A549 (cell line): Measurements from ENCODE around the gene SLC10A7. TPM values are rescaled to one million over a fixed set of nuclear protein-coding genes. Genes with fewer than 3 reads are reported as not detected.

Experiments
- ATAC-seq, 2 experiments: fragments of 200-7000 bp in 1 of 2; fragments of >200 bp in 1 of 2; cut with Nextera tagmentation in 1 of 2; cut with Tn5 transposase in 1 of 2; 3 replicates each; pipeline versions ENCODE4 v1.8.0 to v1.9.1; 2018 to 2020; ENCODE audit warnings: mild to moderate bottlenecking in 1 of 2, moderate library complexity in 1 of 2
- CTCF ChIA-PET: fragments of 300-600 bp; sonication (Branson Sonifier 250); formaldehyde crosslinking; extraction: SDS; loops from one replicate; lab custom pipeline; 2021; ENCODE audit warnings: antibody characterized with exemption, inconsistent platforms; lab: Yijun Ruan, JAX
- POLR2A ChIA-PET: fragments of 350-600 bp; formaldehyde crosslinking; extraction: SDS; loops from one replicate; lab custom pipeline; 2021; ENCODE audit warnings: antibody characterized with exemption, inconsistent platforms; lab: Yijun Ruan, JAX
- DNase-seq, 2 experiments: peaks; one replicate each; pipeline versions ENCODE4 v3.0.0 to v3.0.0-alpha.2; 2011 to 2016; ENCODE audit warnings: low read depth in 1 of 2, low spot score in 1 of 2
- FAIRE-seq: peaks from 2 replicates; lab custom pipeline; 2011; peaks lifted over from hg19 to GRCh38; lab: Jason Lieb, UNC
- H3K27ac ChIP-seq, 2 experiments: fragments of >200 bp; sonication (Bioruptor Twin); formaldehyde crosslinking; 3 replicates each; pipeline ENCODE4 v1.5.1; 2016 to 2017
- H3K4me1 ChIP-seq: fragments of >200 bp; sonication (Bioruptor Twin); formaldehyde crosslinking; 3 replicates; pipeline ENCODE4 v1.6.1; 2016
- H3K4me2 ChIP-seq: fragments of >200 bp; sonication (Bioruptor Twin); formaldehyde crosslinking; 3 replicates; pipeline ENCODE4 v1.6.1; 2016
- H3K4me3 ChIP-seq: fragments of >200 bp; sonication (Bioruptor Twin); formaldehyde crosslinking; 3 replicates; pipeline ENCODE4 v1.5.1; 2016
- H3K9me3 ChIP-seq: fragments of >200 bp; sonication (Bioruptor Twin); formaldehyde crosslinking; 3 replicates; pipeline ENCODE4 v1.6.1; 2016
- BHLHE40 ChIP-seq: IDR thresholded peaks from 2 replicates; pipeline ENCODE4 v1.6.1; 2012; ENCODE audit warnings: low read depth, low read length, inconsistent platforms
- CHD4 ChIP-seq: fragments of 200-600 bp; sonication (generic); IDR thresholded peaks from 2 replicates; pipeline ENCODE4 v1.6.1; 2016; ENCODE audit warnings: antibody characterized with exemption, mild to moderate bottlenecking, borderline replicate concordance
- EHMT2 ChIP-seq: fragments of 200-600 bp; sonication (generic); IDR thresholded peaks from 2 replicates; pipeline ENCODE4 v1.6.1; 2016; ENCODE audit warnings: antibody characterized with exemption, low read depth, mild to moderate bottlenecking, moderate library complexity
- FOSB ChIP-seq: fragments of 250-450 bp; sonication (Bioruptor Pico); IDR thresholded peaks from 2 replicates; pipeline ENCODE4 v1.5.0; 2020; ENCODE audit warnings: mild to moderate bottlenecking, moderate library complexity
- FOSL2 ChIP-seq, 2 experiments: fragments of 450-650 bp in 1 of 2; fragments of >200 bp in 1 of 2; sonication (Bioruptor Twin) in 1 of 2; formaldehyde crosslinking; IDR thresholded peaks; 2 replicates each; pipeline versions ENCODE4 v1.5.0 to v1.6.1; 2016 to 2020; ENCODE audit warnings: mild to moderate bottlenecking in 1 of 2, moderate library complexity in 1 of 2
- GATA3 ChIP-seq: IDR thresholded peaks from 2 replicates; pipeline ENCODE4 v1.6.1; 2012; ENCODE audit warnings: borderline replicate concordance
- HDAC2 ChIP-seq: fragments of 200-600 bp; sonication (generic); IDR thresholded peaks from 2 replicates; pipeline ENCODE4 v1.6.1; 2016
- HMGXB4 ChIP-seq: fragments of 250-450 bp; sonication (Bioruptor Pico); IDR thresholded peaks from 2 replicates; pipeline ENCODE4 v1.5.0; 2021; ENCODE audit warnings: mild to moderate bottlenecking, moderate library complexity, borderline replicate concordance
- JUN ChIP-seq, 2 experiments: fragments of >200 bp; sonication (Bioruptor Twin); formaldehyde crosslinking; IDR thresholded peaks; 2 replicates in 1 of 2; 3 replicates in 1 of 2; pipeline ENCODE4 v1.6.1; 2016 to 2017
- JUNB ChIP-seq: fragments of >200 bp; sonication (Bioruptor Twin); formaldehyde crosslinking; IDR thresholded peaks from 2 replicates; pipeline ENCODE4 v1.6.1; 2016
- KDM5A ChIP-seq: fragments of 200-600 bp; sonication (generic); IDR thresholded peaks from 2 replicates; pipeline ENCODE4 v1.6.1; 2016; ENCODE audit warnings: antibody characterized with exemption, mild to moderate bottlenecking
- MAZ ChIP-seq: fragments of 150-350 bp; IDR thresholded peaks from 2 replicates; pipeline ENCODE4 v1.6.1; 2014; ENCODE audit warnings: antibody characterized with exemption, low read depth, low read length, borderline replicate concordance
- NFE2L2 ChIP-seq: fragments of 150-350 bp; conservative IDR thresholded peaks from 2 replicates; pipeline ENCODE4 v1.6.1; 2014; ENCODE audit warnings: low read length
- NPAS2 ChIP-seq: fragments of 250-450 bp; sonication (Bioruptor Pico); IDR thresholded peaks from 2 replicates; pipeline ENCODE4 v1.8.0; 2022; ENCODE audit warnings: mild to moderate bottlenecking, moderate library complexity, borderline replicate concordance
- PHF8 ChIP-seq: fragments of 200-600 bp; sonication (generic); IDR thresholded peaks from 2 replicates; pipeline ENCODE4 v1.6.1; 2016; ENCODE audit warnings: low read depth, mild to moderate bottlenecking, antibody characterized with exemption, moderate library complexity, borderline replicate concordance
- POLR2A ChIP-seq: IDR thresholded peaks from 2 replicates; pipeline ENCODE4 v1.6.1; 2012; ENCODE audit warnings: mild to moderate bottlenecking, low read length
- POLR2AphosphoS2 ChIP-seq: conservative IDR thresholded peaks from 2 replicates; pipeline ENCODE4 v1.6.1; 2012; ENCODE audit warnings: low read length, improper control_type of control experiment, inconsistent platforms
- RARB ChIP-seq: fragments of 250-450 bp; sonication (Bioruptor Pico); IDR thresholded peaks from 2 replicates; pipeline ENCODE4 v1.8.0; 2021; ENCODE audit warnings: mild to moderate bottlenecking, moderate library complexity
- SMC3 ChIP-seq: fragments of >200 bp; sonication (Bioruptor Twin); formaldehyde crosslinking; IDR thresholded peaks from 3 replicates; pipeline ENCODE4 v1.6.1; 2018; ENCODE audit warnings: inconsistent platforms
- SREBF2 ChIP-seq: fragments of 450-650 bp; IDR thresholded peaks from 2 replicates; pipeline ENCODE4 v1.6.1; 2014; ENCODE audit warnings: mild to moderate bottlenecking, moderate library complexity
- USF2 ChIP-seq: fragments of 450-650 bp; IDR thresholded peaks from 2 replicates; pipeline ENCODE4 v1.6.1; 2014; ENCODE audit warnings: antibody characterized with exemption
- ZFP36 ChIP-seq: fragments of 450-650 bp; IDR thresholded peaks from 2 replicates; pipeline ENCODE4 v1.6.1; 2014; ENCODE audit warnings: borderline replicate concordance; ENCODE audit not compliant: partially characterized antibody
- ZSCAN20 ChIP-seq: fragments of 250-450 bp; sonication (Bioruptor Pico); IDR thresholded peaks from 2 replicates; pipeline ENCODE4 v1.8.0; 2022; ENCODE audit warnings: mild to moderate bottlenecking, moderate library complexity
- WGBS: methylation state at CpG from one replicate; pipeline ENCODE4 v1.1.6; 2017; ENCODE audit errors: missing lambda C conversion rate; 5-methylcytosine and 5-hydroxymethylcytosine counted together
- polyA plus RNA-seq, 4 experiments: library from polyadenylated mRNA; depleted of rRNA in 3 of 4; stranded (reverse); fragments of >200 nt; fragmentation: RNase III in 1 of 4; extraction: RNeasy Plus Mini Kit Qiagen cat#74134 plus additional on column Dnase treatment in 1 of 4; gene quantifications; 2 replicates in 3 of 4; 3 replicates in 1 of 4; pipeline ENCODE4 v1.2.3, GENCODE V29; 2011 to 2017
- TF ChIP-seq, protein P1 (sequence below): fragments of 200-600 bp; sonication (generic); IDR thresholded peaks from 2 replicates; pipeline ENCODE4 v1.6.1; 2016; ENCODE audit warnings: antibody characterized with exemption, mild to moderate bottlenecking, moderate library complexity

The SLC10A7 gene
- polyA plus RNA-seq, 2 of the 4 experiments (the other 2 are of a cell fraction), result 1.3 to 6.5 TPM

- no peak for TF ChIP-seq FOSB (CRISPR knock-in tag)
- no peak for TF ChIP-seq JUN (IDR thresholded peaks at IDR 0.05)
- TF ChIP-seq CHD4, result no peak
Observed at GRCh38 chr4:146302822-146303221, 218.9 kb downstream of the SLC10A7 start (continued).

DNA sequence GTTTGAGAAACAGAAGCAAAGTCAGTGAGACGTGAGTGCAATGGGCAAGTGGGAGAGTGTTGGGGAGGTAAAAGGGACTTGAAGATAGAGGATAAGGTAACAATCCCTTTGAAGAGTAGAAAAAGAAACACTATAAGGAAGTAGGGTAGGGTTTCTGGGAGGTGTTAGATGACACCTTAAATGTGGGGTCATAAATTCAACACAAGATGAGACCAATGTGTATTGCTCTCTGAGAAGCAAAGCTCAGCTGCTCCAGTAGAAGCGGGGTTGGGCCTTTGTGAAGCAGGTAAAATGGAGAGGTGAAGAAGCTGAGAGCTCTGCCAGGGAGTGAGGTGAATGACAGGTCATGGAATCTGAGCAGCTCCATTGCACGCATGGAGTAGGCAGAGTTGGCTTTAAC lies 222.1 kb downstream of the SLC10A7 start:
- 94% methylated on average over 3 of the region's 3 CpGs for WGBS

DNA sequence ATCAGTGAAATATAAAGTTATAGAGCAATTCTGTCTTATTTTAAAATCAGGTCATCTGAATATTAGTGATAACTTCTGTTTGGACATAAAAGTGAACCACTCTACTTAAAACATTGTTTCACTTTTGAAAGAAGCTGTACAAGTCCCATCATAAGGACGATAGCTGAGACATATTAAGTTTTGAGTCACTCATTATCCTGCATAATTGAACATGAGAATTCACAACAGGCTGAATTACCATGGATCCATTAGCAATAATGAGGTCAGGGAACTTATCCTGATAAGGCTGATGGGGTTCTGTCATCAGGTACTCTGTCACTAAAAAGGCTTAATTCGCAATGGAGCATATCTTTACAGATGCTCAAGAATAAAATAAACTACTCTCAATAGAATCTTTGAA lies 227.0 kb downstream of the SLC10A7 start:
- DNase-seq, result no peak
- ChIA-PET POLR2A (no interaction called here), CTCF (no interaction called here)
- FAIRE-seq, result no peak
- TF ChIP-seq HDAC2 (no peak), HMGXB4 (CRISPR knock-in tag) (no peak), SMC3 (no peak), RARB (no peak)
- no peaks in the 10 kb centered on the region for H3K4me1 ChIP-seq
- H3K4me2 ChIP-seq, result no peak overlapping the region
- no peak overlapping the region for H3K4me3 ChIP-seq
- no peak for ATAC-seq
- no peaks in the 10 kb centered on the region for H3K9me3 ChIP-seq
- 65% methylated on average over 2 of the region's 2 CpGs for WGBS
- H3K27ac ChIP-seq, result no peak overlapping the region

More for the DNA sequence above, 222.1 kb downstream of the SLC10A7 start:
- Histone ChIP-seq H3K4me3 (no peak overlapping the region), H3K4me1 (no peaks in the 10 kb centered on the region)
- no peak for DNase-seq
- POLR2A ChIA-PET, result no interaction called here
- TF ChIP-seq JUNB (no peak), KDM5A (no peak), MAZ (no peak)
- TF ChIP-seq, all 56 proteins: peak for 0
- CTCF ChIA-PET, result no interaction called here
- no peak for FAIRE-seq
- no peaks in the 10 kb centered on the region for H3K9me3 ChIP-seq
- H3K27ac ChIP-seq, result no peak overlapping the region
- no peak overlapping the region for H3K4me2 ChIP-seq
- no peak for ATAC-seq

DNA sequence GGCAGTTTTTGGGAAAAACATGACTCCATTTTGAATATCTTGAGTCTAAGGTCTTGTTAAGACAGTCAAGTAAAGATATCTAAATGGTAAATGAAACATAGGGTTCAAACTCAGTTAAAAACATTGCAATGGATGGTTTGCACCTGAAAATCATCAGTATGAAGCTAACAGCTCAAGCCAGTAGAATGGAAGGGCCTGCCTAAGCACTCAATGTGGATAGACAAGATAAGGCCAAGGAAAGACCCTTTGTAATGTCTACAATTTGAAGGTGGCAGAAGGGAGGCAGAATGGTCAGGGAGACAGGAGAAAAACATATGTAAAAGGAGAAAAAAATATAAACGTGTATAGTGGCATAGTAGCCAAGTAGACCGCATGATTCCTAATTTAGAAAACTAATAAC lies 229.2 kb downstream of the SLC10A7 start:
- Histone ChIP-seq H3K4me1 (no peaks in the 10 kb centered on the region), H3K4me2 (no peak overlapping the region), H3K4me3 (no peak overlapping the region), H3K27ac (no peak overlapping the region), H3K9me3 (no peaks in the 10 kb centered on the region)
- ChIA-PET POLR2A (no interaction called here), CTCF (no interaction called here)
- no peak for ATAC-seq
- no peak for DNase-seq
- 80% methylated on average over 2 of the region's 2 CpGs for WGBS
- no peak for FAIRE-seq
- TF ChIP-seq POLR2A (no peak), NFE2L2 (no peak), USF2 (no peak), HMGXB4 (CRISPR knock-in tag) (no peak), SREBF2 (no peak), ZSCAN20 (CRISPR knock-in tag) (no peak), ZFP36 (no peak), EHMT2 (no peak), GATA3 (no peak), JUNB (no peak), CHD4 (no peak), PHF8 (no peak), FOSL2 (IDR thresholded peaks at IDR 0.05) (no peak), FOSL2 (CRISPR knock-in tag; IDR thresholded peaks at IDR 0.05) (no peak), BHLHE40 (no peak), RARB (no peak), POLR2AphosphoS2 (no peak), NPAS2 (CRISPR knock-in tag) (no peak)
- TF ChIP-seq, protein P1, sequence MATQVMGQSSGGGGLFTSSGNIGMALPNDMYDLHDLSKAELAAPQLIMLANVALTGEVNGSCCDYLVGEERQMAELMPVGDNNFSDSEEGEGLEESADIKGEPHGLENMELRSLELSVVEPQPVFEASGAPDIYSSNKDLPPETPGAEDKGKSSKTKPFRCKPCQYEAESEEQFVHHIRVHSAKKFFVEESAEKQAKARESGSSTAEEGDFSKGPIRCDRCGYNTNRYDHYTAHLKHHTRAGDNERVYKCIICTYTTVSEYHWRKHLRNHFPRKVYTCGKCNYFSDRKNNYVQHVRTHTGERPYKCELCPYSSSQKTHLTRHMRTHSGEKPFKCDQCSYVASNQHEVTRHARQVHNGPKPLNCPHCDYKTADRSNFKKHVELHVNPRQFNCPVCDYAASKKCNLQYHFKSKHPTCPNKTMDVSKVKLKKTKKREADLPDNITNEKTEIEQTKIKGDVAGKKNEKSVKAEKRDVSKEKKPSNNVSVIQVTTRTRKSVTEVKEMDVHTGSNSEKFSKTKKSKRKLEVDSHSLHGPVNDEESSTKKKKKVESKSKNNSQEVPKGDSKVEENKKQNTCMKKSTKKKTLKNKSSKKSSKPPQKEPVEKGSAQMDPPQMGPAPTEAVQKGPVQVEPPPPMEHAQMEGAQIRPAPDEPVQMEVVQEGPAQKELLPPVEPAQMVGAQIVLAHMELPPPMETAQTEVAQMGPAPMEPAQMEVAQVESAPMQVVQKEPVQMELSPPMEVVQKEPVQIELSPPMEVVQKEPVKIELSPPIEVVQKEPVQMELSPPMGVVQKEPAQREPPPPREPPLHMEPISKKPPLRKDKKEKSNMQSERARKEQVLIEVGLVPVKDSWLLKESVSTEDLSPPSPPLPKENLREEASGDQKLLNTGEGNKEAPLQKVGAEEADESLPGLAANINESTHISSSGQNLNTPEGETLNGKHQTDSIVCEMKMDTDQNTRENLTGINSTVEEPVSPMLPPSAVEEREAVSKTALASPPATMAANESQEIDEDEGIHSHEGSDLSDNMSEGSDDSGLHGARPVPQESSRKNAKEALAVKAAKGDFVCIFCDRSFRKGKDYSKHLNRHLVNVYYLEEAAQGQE, result no peak
- TF ChIP-seq, all 56 proteins: peak for 0
